Measurements from ENCODE around the gene MFAP2.

GRCh38 chr1:16961297-16962133, 18.9 kb downstream of the MFAP2 start:
- TF ChIP-seq POLR2AphosphoS5 (IDR thresholded peaks at IDR 0.05; ENCODE audit: low read depth, low read length) (no peak), TAF1 (IDR thresholded peaks at IDR 0.05; ENCODE audit: borderline replicate concordance, low read depth, low read length) (no peak), POLR2A (IDR thresholded peaks at IDR 0.05; ENCODE audit: low read depth, low read length) (no peak)
